Nephron progenitor cell (in vitro differentiated cells): ENCODE data around the gene SPON1.
"Not testable (repeated sequence)": the region's sequence is repeated elsewhere in the genome, so short reads cannot be mapped to it uniquely, and the experiment has no call there.

Experiments used
- DNase-seq: peaks from one replicate; pipeline ENCODE4 v3.0.0; 2021
- H3K27ac Mint-ChIP-seq: 2 replicates; pipeline ENCODE4 v1.8.0; 2021; ENCODE audit warnings: mild to moderate bottlenecking, moderate library complexity, mixed read lengths
- H3K27me3 Mint-ChIP-seq: 2 replicates; pipeline ENCODE4 v1.8.0; 2021; ENCODE audit warnings: mild to moderate bottlenecking, low read depth, mixed read lengths; ENCODE audit not compliant: poor library complexity
- H3K36me3 Mint-ChIP-seq: 2 replicates; pipeline ENCODE4 v1.8.0; 2021; ENCODE audit warnings: low read depth, mixed read lengths
- H3K4me1 Mint-ChIP-seq: 2 replicates; pipeline ENCODE4 v1.8.0; 2021; ENCODE audit warnings: mixed read lengths
- H3K4me3 Mint-ChIP-seq: 2 replicates; pipeline ENCODE4 v1.8.0; 2021; ENCODE audit warnings: mild to moderate bottlenecking, moderate library complexity, mixed read lengths
- H3K9me3 Mint-ChIP-seq: 2 replicates; pipeline ENCODE4 v1.8.0; 2021; ENCODE audit warnings: mild to moderate bottlenecking, moderate library complexity, mixed read lengths
- TF ChIP-seq, protein P1 (sequence below): fragments of 200-600 bp; sonication (generic); IDR thresholded peaks from 2 replicates; pipeline ENCODE4 v1.5.0; 2021; ENCODE audit warnings: antibody characterized with exemption

Gene SPON1

DNA sequence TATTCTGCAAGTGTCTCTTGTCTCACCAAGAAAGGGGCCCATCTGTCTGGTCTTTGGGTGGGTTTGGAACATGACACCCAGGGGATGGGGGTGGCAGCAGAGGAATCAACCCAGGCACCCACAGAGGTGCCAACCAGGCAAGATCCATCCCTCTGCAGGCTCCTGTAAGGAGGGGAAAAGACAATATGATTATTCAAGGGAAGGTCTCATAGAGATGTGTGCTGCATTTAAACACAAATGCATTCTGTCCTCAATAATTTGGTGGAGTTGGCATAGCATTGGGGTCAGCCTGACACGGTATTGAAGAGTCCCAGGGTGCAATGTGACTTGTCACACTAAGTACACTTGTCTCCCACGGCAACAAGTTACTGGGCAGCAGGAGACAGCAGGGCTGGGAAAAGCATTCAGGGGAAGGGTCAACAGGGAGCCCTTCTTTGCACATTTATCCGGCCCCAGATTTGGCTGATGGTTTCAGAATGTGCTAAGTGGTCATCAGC is 33.1 kb upstream of the SPON1 start:
- Mint-ChIP-seq H3K4me1 (peaks cover 59% of the 10 kb centered on the region), H3K4me3 (peak overlapping the region; percentile 24), H3K9me3 (peaks cover 11% of the 10 kb centered on the region), H3K27ac (peak overlapping the region; percentile 80), H3K27me3 (no peaks in the 10 kb centered on the region), H3K36me3 (no peaks in the 10 kb centered on the region)
- no peak for DNase-seq
- TF ChIP-seq, protein P1, sequence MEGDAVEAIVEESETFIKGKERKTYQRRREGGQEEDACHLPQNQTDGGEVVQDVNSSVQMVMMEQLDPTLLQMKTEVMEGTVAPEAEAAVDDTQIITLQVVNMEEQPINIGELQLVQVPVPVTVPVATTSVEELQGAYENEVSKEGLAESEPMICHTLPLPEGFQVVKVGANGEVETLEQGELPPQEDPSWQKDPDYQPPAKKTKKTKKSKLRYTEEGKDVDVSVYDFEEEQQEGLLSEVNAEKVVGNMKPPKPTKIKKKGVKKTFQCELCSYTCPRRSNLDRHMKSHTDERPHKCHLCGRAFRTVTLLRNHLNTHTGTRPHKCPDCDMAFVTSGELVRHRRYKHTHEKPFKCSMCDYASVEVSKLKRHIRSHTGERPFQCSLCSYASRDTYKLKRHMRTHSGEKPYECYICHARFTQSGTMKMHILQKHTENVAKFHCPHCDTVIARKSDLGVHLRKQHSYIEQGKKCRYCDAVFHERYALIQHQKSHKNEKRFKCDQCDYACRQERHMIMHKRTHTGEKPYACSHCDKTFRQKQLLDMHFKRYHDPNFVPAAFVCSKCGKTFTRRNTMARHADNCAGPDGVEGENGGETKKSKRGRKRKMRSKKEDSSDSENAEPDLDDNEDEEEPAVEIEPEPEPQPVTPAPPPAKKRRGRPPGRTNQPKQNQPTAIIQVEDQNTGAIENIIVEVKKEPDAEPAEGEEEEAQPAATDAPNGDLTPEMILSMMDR = no peak

DNA sequence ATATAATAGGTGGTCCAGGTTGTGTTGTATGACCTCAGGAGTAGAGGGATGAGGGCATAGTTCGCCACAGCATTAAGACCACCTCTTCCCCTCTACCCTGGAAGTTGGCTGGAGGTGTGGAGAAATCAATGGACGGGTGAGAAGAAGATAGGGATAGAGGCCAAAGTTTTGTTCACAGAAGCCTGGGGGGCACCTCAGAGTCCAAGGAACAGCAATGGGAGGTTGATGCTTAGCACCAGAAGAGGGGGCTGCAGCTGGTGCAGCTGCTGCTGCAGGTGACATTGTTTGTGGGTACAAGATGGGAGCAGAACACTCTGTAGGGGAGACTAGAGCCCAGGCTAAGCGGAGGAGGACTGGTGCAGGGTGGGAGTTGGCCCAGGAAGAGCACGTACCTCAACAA is 31.2 kb upstream of the SPON1 start:
- Mint-ChIP-seq H3K27me3 (peaks cover under 1% of the 10 kb centered on the region), H3K4me1 (peaks cover 43% of the 10 kb centered on the region), H3K9me3 (peaks cover 30% of the 10 kb centered on the region), H3K36me3 (peaks cover 6% of the 10 kb centered on the region), H3K4me3 (no peak overlapping the region), H3K27ac (no peak overlapping the region)
- DNase-seq = no peak
- TF ChIP-seq, protein P1 = no peak

DNA sequence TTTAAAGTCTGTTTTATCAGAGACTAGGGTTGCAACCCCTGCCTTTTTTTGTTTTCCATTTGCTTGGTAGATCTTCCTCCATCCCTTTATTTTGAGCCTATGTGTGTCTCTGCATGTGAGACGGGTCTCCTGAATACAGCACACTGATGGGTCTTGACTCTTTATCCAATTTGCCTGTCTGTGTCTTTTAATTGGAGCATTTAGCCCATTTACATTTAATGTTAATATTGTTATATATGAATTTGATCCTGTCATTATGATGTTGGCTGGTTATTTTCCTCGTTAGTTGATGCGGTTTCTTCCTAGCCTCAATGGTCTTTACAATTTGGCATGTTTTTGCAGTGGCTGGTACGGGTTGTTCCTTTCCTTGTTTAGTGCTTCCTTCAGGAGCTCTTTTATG is 25.4 kb upstream of the SPON1 start:
- H3K36me3 Mint-ChIP-seq = peaks cover 32% of the 10 kb centered on the region
- peaks cover 68% of the 10 kb centered on the region for H3K9me3 Mint-ChIP-seq
- H3K4me3 Mint-ChIP-seq, H3K27ac Mint-ChIP-seq, H3K27me3 Mint-ChIP-seq, DNase-seq: not testable (repeated sequence)
- H3K4me1 Mint-ChIP-seq = peaks cover 27% of the 10 kb centered on the region

DNA sequence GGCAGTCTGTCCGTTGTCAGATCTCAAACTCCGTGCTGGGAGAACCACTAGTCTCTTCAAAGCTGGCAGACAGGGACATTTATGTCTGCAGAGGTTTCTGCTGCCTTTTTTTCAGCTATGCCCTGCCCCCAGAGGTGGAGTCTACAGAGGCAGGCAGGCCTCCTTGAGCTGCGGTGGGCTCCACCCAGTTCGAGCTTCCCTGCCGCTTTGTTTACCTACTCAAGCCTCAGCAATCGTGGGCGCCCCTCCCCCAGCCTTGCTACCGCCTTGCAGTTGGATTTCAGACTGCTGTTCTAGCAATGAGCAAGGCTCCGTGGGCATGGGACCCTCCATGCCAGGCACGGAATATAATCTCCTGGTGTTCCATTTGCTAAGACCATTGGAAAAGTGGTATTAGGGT is 23.7 kb upstream of the SPON1 start:
- Mint-ChIP-seq H3K9me3 (peaks cover 62% of the 10 kb centered on the region), H3K36me3 (peaks cover 32% of the 10 kb centered on the region), H3K4me1 (peaks cover 44% of the 10 kb centered on the region)
- H3K27me3 Mint-ChIP-seq, H3K4me3 Mint-ChIP-seq, DNase-seq, H3K27ac Mint-ChIP-seq: not testable (repeated sequence)

DNA sequence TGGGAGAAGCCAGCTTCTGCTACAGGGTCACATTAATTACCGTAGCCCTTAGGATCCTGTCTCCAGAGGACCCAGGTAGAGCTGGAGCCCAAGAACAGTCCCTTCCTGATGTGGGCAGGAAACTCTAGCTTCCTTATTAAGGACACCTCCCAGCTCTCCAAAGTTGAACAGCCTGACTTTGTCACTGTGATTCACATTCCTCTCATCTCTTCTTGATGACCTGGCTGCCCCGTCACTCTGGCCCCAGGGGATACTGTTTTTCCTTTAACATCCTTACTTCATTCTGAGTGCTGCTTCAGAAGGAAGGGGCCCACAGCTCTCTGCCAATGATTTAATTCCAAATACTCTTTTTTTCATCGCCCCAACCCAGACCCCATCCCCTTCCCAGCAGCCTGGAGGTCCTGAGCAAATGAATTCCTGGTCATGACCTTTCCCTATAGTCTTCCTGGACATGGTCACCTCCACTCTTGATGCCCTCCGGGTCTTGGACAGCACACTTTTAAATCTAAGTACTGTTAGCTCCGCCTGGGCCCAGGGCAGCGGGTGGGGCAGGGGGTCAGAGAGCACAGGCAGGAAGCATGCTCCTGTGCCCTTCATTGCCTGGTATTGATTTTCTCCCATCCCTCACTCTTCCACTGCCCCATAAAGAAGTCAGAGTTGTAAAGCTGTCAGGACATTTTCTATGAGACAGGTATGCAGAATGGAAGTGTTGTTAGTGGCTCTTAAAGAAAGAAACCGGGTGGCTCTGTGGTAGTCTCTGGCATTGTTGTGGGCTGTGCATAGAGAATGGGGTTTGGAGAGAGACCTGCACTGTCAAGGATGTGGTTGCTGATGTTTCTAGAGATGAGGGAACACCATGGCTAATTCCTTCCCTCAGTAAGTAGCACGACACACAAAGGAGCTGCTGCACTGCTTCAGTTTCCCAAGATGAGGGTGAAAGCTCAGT is 22.3 kb upstream of the SPON1 start:
- Mint-ChIP-seq H3K4me1 (peaks cover 58% of the 10 kb centered on the region), H3K4me3 (peak overlapping the region; percentile 41)
- peak; percentile 55 for DNase-seq

DNA sequence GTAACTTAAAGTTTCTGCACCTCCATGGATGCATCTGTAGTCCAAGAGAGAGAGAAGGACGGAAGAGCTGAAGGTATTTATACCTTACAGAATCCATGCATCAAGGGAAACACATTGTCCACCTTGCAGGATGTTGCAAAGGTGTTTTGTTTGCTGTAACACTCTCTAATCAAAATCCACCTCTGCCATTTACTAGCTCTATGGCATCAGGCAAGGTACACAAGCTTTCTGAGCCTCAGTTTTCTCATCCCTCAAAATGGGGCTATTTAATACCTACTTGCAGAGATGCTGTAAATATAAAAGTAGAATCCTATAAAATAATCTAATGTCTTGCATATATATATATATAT is 21.6 kb upstream of the SPON1 start:
- Mint-ChIP-seq H3K9me3 (peaks cover 42% of the 10 kb centered on the region), H3K4me3 (peak overlapping the region; percentile 41), H3K36me3 (peaks cover 28% of the 10 kb centered on the region), H3K4me1 (peaks cover 64% of the 10 kb centered on the region), H3K27me3 (peaks cover 4% of the 10 kb centered on the region), H3K27ac (peak overlapping the region; percentile 86)
- no peak for DNase-seq
- TF ChIP-seq, protein P1 = no peak

More for the DNA sequence above, 22.3 kb upstream of the SPON1 start:
- peaks cover 28% of the 10 kb centered on the region for H3K36me3 Mint-ChIP-seq
- H3K9me3 Mint-ChIP-seq = peaks cover 48% of the 10 kb centered on the region
- H3K27me3 Mint-ChIP-seq = peaks cover 4% of the 10 kb centered on the region
- peak overlapping the region; percentile 86 for H3K27ac Mint-ChIP-seq
- TF ChIP-seq, protein P1 = no peak
